HT-29 (cell line): ENCODE data around the gene PPIP5K1. TPM values are rescaled to one million over a fixed set of nuclear protein-coding genes. Genes with fewer than 3 reads are reported as not detected.

Source experiments
- DNase-seq: peaks from one replicate; pipeline ENCODE4 v3.0.0-alpha.2; 2015; ENCODE audit warnings: low spot score
- total RNA-seq: library from RNA; depleted of rRNA; stranded (reverse); fragments of >200 nt; shearing (Covaris generic); gene quantifications from 2 replicates; pipeline ENCODE4 v1.2.3, GENCODE V29; 2014

PPIP5K1 gene
- total RNA-seq, 1 experiment from 2014 or later, result 51.8 TPM

GRCh38 chr15:43518197-43518761 is 71.7 kb downstream of the PPIP5K1 start:
- no peak for DNase-seq

DNA sequence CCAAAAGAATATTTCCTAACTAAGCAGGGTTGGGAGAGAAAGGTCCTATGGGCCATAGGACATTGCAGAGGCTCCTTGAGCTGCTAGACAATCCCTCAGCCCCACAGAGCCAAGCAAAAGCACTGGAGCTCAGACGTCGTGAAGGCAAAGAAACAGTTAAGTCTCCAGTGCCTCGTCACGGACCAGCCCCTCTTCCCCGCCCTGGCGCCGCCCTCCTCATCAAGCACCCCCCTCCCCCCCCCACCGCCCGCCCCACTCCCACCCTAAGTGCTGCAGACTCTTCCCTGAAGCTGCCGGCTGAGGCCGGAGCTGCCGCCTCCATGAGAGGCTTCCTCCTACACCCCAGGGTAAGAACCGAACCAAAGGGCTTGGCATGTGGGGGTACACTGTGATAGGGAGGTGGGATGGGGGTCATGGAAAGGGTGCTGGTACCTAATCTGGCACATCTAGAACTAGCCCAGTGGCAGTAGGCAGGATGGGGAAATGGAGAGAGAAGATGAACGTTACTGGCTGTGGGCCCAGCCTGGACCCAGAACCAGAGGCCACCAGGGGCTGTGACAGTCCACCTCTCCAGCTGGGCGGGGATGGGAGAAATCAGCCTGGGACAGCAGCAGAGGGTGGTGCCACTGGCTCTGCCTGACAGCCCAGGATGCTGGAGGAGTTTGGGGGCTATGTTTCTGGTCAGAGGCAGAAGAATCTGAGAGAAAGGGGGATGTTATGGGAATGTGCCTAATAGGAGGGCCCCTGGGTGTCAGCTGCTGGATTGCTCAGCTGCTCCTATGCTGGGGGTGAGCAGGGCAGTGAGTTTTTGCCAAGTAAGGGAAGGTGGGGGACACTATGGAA is 72.4 kb downstream of the PPIP5K1 start, which contains the start of gene MAP1A:
Gene MAP1A, plus strand, starts transcription at position 255 of the 843 bp plus-strand sequence. CDS start 3,866 bp downstream, outside the sequence.
- DNase-seq, result peak; percentile 36

DNA sequence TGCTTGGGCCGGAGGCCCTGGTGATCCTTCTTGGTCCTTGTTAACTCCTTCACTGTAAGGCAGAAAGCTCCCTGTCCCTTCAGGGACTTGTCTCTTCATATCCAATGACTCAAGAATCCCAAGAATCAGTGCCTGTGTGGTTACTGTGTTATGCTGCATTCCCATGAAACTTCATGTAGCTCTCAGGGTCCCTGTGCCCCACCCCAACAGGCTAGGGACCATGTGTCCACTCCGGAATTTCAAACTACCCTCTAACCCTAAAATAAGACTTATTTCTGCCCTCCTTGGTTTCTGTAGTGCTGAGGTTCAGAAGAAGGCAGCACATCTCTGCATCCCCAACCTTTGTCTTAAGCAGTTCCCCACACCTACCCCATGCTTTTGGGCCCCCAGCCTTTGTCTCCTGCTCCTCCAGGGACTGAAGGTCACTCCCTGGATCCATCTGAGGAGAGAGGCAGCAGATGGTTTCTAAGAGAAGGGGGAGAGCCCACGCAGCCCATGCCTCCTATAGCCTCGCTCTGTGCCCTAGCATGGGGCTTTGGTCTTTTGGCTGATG is 73.1 kb downstream of the PPIP5K1 start:
- DNase-seq, result no peak

DNA sequence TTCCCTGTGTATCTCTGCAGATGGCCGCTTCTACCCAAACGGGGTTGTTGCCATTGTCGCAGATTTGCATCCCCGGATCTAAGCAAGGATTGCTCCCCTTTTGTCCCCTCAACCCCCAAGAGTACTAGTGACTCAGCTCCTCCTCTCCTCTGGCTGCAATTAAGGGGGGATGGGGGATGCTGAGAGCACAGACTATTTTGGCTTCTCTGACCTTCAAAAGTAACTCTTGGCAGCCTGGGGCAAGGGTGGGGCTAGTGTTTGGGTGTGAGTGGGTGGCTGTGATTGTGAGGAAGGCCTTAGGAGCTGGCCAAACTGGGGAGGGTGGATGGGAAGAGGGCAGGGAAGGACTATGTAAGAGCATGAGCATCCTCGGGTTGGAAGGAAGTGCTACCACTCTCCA is 73.8 kb downstream of the PPIP5K1 start:
- DNase-seq, result no peak

DNA sequence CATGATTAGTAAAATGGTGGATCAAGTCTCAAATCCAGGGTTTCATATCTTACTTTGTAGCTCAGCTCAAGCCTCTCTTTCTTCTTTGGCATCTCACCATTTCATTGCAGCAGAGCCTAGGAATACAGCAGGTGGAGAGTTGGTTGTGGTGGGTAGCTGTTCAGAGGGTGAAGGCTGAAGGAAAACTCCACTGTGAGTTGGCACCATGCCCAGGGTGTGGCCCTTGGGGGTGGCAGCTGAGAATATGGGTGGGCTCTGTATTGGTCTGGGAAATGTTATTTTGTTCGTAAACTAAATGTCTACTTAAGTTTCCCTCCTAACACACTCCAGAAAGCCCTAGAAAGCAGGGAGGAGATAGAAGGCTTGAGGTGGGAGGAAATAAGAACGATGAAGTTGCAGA is 74.3 kb downstream of the PPIP5K1 start:
- no peak for DNase-seq

DNA sequence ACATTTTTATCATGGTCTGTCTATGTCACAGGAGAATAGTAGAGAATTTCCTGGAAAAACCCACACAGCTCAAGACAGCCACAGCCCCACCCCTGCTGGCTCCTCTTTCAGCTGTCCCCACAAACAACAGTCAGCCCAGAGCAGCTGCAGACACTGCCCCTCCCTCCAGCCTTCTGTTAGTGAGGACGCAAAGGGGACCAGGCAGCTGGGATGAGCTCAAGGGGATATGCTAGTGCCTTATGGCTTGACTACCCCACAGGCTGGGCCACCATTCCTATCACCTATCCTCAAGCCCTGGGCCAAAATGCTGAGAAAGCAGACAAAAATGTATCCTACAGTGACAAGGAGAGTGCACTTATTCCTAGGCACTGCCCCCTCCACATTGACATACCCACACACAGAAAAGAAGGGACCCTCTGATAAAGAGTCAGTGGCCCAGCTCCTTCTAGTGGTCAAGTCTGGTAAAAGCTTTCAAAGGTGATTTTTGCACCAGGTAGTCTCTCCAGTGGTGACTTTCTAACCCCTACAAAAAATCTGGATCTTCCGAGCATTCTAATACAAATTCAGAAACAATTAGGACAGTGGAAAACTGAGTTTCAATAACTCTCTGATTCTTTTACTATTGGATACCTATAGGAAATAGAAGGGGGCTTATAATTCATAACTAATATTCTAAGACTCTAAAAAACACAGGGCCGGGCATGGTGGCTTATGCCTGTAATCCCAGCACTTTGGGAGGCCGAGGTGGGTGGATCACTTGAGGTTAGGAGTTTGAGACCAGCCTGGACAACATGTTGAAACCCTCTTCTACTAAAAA is 75.6 kb downstream of the PPIP5K1 start:
- peak; percentile 51 for DNase-seq

GRCh38 chr15:43513550-43513949 is 76.5 kb downstream of the PPIP5K1 start:
- DNase-seq, result no peak

- peak; percentile 61 for DNase-seq
Observed at GRCh38 chr15:43511012-43511885, 78.8 kb downstream of the PPIP5K1 start.

DNA sequence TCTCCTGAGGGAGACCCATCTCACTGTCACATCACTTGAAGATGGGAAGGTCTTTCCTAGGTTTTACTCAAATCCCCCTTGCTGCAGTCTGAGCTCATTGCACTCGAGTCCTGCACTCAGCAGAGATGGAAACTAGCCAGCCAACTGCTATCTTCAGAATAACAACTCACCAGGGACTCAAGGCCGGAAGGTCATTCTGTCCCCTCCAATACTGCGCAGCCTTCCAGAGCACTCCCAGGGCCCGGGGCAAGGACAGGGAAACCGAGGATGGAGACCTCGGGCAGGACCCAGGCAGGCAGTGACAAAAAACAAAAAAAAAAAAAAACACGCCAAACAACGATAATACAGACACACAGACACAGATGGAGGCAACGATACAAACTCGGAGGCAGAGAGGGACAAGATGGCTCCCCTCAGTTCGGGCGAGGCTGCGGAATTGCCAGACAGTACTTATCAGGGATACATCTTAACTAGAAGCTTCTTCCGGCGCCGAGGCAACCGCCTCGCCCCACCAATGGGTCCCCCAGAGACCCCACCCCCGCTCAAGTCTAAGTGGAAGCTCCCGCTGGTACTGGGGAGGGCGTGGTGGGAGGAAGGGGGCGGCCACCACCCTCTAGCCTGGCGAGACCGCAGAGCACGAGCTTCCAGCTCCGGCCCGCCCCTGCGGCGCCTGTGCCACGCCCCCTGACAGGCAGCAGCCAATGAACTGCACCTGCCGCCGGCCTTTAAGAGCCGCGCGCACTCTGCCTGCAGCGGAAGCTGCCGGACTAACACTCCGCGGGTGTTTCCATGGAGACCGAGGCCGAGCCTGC is 79.6 kb downstream of the PPIP5K1 start:
- DNase-seq, result peak; percentile 99

GRCh38 chr15:43509660-43510199 is 80.3 kb downstream of the PPIP5K1 start:
- DNase-seq, result no peak

DNA sequence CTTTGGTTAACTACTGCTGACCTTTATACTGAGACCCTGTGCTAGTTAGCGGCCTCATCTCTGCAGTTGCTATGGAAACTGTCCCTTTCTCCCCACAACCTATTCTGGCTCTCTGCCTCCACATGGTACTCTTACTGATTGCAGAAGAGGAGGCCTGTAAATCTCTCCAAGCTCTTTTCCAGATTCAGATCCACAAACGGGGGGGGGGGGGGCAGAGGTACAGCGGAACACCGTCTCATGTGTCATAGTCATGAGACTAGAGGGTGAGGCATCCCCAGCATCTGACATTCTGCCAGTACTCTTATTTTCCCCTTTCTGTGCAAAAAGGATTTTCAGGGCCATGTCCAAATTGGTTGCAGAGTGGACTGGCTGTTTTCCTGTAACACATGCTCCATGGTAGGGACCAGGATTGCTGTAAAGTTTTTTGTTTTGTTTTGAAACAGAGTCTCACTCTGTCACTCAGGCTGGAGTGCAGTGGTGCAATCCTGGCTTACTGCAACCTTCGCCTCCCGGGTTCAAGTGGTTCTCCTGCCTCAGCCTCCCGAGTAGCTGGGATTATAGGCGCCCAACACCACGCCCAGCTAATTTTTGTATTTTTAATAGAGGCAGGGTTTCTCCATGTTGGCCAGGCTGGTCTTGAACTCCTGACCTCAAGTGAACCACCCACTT is 80.9 kb downstream of the PPIP5K1 start:
- DNase-seq, result no peak

GRCh38 chr15:43508421-43508820 is 81.6 kb downstream of the PPIP5K1 start:
- DNase-seq, result no peak

DNA sequence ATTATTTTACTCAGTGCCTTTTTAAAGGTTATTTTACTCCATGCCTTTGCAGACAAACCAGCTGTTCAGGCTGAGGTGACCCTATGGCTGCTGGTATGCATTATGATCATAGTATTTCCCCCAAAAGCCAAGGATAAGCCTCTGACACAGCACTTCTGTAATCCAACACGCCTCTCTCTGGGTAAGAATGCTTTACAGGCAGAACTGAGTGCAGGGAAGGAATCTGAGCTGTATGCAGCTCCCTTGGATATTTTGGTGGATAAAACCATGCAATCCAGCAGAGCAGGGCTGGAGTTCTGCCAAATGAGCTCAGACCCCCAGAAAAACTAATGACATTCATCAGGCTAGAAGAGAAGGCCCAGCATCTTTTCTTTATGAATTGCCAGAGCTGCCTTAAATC is 84.3 kb downstream of the PPIP5K1 start:
- no peak for DNase-seq

DNA sequence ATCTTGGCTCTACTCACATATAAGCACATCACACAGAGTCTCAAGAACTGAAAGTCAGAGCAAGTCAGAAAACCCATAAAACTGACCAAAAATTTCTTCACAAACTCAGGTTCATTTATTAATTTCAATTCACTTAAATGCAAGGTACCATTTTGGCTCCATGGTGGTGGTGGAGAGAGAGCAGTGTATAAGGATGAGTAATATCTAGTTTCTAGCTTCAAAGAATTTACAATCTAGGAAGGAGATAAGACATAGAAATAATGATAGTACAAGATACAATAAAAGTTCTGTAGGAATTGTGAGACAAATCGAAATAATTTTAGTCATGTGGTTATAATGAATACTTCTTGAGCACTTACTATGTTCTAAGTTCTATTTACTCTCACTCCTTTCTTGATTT is 90.4 kb downstream of the PPIP5K1 start:
- no peak for DNase-seq

GRCh38 chr15:43498990-43499389 is 91.0 kb downstream of the PPIP5K1 start:
- DNase-seq, result no peak

DNA sequence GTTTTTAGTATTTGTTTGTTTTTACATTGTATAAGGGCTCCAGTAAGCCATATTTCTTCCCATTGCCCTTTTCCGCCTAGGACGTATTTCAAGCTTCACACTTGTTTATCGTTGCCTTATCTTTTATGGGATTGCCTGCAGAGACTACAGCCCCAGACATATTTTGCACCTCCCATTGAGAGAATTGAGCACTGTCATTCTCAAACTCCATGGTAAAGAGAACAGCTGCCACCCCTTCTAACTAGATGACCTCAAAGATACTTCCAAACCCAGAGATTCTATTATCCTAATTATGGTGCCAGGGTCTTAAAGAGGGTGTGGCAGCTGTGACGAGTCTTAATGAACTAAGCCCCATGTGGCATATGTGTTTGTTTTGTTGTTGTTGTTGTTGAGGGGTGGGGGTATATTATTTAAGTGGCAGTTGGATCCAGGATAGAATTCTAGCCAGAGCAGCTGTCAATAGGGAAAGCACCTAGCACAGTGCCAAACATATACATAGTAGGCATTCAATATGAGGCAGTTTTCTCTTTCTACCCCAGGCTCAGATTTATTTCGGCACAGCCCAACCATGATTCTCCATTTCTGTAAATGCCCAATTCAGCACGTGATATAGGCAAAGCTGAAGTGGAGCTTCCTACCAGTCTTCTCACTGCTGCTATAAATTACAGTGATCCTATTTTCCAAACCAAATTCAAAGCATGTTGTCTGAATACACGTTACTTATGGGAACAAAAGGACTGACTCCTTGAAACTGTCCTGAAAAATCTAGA is 96.1 kb downstream of the PPIP5K1 start:
- DNase-seq, result no peak

GRCh38 chr15:43492673-43493601 is 97.1 kb downstream of the PPIP5K1 start, which contains the start of gene TP53BP1:
TP53BP1 (minus strand) TSS chr15:43493156; CDS start chr15:43493043, 113 bp downstream.
- peak; percentile 97 for DNase-seq
